NCI-H2227 (cell line): ENCODE data around the gene CCDC70.
A peak's percentile ranks its signal among the peaks of the same experiment; 100 is the strongest.

ENCODE experiments used
- DNase-seq: peaks from one replicate; lab custom pipeline; 2025; ENCODE audit not compliant: unreplicated experiment; lab: John Stamatoyannopoulos, UW

The CCDC70 gene

DNA sequence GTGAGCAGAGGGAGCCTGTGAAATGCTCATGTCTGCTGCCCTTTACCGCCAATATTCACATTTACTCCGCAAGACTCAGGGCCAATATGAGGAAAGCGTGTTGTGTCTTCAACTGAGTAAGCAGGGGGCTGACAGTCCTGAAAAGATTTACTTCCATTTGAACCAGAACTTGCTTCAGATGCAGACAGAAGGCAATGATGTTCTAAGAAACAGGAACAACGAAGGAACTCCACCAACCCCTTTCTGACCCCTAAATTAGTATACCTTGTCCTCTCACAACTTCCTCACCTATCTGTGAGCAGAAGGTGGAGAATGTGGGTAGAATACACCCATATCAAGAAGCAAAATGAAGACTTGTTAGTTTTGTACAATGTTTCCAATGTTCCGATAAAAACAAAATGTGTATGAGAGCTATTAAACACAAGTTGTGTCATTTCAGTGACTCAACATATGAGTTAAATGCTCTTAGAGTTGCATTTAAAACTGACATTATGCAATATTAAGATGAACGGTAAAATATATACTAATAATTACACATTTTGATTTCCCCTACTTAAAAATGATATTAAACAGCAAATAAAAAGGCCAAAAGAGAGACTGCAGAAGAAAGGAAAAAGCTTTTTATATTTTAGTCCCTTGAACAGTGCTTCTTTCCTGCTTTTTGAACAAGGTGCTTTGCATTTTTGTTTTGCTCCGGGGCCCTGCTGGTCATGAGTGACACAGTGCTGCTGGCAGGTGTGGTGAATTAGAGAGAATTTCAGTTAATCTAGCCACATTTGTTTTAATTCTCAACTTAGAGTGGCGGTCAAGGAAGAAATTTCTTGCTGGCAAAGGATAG, 32.8 kb upstream of the CCDC70 start:
- no peak for DNase-seq

DNA sequence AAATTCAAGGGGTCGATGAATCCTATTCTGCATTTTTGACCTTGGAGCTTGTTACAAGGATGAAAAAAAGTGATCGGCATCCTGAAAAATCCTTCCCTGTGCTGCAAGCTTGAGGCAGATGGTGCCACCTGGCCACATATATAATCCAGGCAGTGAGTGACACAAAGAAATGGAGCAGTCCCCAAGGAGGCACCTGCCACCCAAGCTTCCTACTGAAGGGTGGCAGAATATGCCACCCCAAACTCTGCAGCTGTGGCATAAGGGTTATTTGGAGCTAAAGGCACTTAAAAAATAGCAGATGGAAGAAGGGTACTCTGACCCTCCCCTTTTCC, 32.2 kb upstream of the CCDC70 start:
- no peak for DNase-seq

DNA sequence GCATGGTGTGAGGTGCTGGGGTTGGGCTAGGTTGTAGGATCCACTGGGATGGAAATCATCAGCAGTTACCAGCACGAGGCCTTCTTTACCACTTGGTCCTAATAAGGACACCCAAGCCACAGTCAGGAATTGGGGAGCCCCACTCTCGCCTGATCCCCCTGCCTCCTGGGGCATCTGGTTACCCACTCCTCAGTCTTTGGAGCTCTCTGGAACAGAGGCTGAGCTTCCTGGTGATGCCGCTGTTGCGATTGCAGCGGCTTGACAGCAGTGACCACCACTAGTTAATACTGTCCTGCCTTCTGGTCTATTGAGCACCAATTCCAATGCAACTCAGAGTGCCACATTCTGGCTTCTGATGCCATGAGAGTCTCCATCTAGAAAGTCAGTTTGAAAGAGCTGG, 30.2 kb upstream of the CCDC70 start:
- DNase-seq: no peak

DNA sequence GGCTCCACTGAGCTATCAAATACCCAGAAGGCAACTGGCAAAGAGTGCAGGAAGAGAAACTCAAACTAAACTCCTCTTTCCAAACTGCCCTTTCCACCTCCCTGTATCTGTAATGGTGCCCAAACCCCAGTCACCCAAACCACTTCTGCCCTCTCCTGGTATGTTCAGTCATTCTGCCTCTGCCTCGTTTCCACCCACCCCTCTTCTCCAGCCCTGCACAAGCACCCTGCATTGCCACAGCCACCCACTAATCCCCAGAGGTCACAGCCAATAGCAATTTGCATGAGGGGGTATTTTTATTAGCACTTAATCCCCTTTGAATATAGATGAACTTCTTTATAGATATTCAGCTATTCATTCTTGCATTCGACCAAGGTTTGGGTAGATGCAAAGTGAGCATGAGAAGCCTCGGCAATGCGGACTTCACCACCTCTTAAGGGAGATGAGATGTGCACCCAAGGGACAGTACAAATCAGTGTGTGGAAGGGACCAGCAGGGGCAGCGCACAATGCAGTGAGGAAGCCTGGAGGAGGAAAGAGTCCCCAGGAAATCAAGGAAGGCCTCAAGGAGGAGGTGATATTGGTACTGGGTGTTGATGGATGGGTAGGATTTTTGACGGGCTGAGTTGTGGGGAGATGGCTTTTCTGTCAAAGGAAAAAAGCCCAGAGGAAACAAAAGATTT, 29.2 kb upstream of the CCDC70 start:
- no peak for DNase-seq

DNA sequence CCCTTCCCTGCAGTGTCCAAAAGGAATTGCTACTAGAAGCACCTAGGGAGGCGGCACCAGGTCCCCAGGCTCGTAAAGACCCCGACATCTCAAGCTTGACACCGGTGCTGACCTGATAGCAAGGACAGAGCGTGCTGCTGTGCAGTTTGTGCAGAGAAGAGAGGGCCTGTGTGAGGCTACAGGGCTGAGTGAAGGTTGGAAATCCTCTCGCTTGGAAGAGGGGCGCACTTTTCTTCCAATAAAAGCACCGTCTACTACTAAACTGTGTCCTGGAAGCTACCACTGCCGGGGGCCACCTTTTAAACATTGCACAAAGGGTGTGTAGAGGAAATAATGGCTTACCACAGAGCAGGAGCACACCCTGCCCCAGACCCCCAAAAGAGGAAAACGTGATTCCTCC, 27.8 kb upstream of the CCDC70 start:
- DNase-seq: no peak

DNA sequence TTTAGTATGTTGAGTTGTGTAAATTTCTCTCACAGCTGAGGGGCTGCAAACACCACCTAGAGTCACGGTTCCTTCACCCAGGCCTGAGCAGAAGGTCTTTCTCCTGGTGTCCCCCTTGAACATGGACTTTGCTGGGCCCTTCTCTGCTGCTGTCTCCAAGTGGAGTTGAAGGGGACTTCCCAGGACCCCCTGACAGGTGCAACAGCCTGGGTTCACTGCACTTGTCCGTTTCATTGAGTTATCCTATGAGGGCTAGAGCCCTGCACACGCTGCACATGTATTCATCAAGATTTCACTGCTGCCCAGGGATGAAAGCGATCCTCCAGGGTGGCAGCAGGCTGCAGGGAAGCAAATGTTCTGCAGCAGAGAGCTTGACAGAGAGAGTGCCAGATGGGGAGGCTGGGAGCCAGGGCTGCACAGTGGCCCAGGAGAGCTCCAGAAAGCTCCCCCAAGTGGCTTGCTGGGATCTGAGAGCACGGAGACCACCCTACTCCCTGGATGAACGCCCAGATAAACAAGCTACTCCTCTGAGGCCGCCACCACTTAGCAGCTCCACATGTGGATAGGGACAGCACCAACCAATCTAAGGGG, 27.1 kb upstream of the CCDC70 start:
- DNase-seq: no peak

DNA sequence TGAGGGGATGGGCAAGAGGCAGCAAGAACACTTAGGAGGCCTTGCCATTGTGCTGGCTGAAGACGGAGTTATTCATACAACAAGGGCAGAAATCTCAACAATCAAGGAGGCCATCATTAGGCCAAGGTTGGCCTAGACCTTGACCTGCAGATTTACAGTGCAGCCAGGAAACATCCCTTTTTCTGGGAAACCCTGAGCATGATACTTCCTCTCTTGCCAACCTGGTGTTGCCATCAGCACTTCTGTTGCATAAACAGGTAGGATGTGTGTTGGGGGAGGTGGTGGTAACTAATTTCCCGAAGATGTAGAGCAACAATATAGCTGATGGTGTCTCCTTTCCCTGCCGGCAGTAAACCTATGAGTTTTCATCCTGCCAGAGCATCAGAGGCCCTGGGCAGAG, 24.8 kb upstream of the CCDC70 start:
- DNase-seq: no peak

DNA sequence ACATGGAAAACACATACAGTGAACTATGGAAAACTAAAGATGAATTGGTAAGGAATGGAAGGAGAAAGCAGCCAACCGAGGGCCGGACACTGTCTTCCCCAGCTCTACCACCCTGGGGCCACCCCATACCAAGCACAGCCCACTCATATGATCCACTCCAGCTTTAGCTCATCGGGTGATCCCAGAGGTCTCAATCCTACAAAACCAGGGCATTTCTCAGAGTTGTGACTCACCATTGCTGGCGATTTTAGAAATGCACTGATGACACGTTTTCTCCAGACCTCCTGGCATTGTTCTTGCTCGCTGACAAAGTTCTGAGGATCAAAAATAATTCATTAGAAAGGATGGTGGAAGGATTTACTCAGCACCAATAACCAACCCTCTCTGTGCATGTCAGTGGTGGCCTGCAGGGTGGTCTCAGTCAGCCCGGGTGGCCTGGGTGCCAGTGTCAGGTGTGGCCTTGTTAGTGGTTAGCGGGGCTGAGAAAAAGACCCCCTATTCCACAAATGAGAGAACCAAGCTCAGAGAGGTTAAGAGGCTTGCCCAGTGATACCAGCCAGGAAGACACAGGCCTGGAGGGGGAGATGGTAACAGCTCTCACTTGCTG, 23.4 kb upstream of the CCDC70 start:
- DNase-seq: no peak

DNA sequence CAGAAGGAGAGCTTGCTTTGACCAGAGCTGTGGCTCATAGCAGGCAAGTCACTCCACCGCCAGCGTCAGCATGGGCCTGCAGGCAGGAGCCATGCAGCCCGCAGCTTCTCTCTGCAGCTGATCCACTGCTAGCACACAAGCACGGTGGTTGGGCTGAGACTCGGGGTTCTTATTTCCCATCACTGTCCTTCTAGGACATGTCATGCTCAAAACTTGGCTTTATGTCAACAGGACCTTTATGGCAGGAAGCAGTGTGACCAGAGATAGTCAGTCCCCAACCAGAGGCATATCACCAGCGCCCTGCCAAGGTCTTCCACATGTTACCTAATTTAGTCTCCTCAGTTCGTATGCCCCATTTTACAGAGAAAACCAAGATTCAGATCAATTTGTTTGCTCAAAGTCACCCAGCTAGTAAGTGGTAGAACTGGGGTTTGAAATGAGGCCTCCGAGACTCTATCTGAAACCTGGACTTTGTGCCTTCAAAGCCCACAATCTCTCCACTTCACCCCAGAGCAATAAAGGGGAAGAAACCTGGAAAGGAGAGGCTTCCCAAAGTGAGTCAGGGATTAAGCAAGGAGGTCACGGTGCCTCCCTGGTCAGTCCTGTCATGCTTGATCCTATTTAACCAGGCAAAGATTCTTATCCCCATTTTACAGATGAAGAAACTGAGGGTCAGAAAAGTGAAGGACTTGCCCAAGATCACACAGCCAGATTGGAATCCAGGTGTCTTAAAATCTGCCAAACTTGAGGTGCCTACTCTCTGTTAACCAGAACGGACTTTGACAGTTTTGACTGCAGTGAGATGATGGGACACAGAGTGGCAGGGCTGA, 21.8 kb upstream of the CCDC70 start:
- DNase-seq: no peak

DNA sequence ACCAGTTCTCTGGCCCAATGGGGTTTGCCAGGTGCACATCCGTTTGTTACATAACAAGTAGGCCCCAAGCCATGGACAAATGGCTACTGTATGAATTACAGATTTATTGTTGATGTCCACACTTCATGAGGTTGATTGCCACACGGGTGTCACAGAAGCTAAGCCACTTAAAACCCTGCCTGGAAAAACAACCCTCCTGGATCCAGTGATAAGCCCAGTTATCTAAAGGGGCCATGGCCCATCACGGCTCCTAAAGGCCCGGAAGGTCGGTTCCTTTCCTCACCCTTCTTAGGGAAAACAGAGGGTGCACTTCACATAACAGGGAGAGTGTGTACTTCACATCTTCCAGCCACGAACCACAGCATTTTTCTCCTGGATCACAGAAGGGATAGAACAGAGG, 20.9 kb upstream of the CCDC70 start:
- DNase-seq: no peak

DNA sequence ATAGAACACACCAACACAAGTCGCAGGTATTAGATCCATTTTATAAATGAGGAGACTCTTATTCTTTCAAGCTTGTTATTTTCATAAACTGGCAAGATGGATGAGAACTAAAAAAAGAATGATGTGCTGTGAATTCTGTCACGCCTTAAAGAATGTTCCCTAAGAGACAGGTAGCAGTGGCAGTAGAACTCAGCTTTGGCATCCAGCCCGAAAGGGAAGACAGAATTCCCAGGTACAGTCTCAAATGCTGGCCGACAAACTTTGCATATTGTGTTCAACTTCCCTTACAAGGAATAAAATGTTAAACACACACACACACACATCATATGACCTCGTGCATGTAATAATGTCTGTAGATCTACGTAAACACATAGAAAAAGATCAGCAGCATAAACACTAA, 20.0 kb upstream of the CCDC70 start:
- DNase-seq: no peak

DNA sequence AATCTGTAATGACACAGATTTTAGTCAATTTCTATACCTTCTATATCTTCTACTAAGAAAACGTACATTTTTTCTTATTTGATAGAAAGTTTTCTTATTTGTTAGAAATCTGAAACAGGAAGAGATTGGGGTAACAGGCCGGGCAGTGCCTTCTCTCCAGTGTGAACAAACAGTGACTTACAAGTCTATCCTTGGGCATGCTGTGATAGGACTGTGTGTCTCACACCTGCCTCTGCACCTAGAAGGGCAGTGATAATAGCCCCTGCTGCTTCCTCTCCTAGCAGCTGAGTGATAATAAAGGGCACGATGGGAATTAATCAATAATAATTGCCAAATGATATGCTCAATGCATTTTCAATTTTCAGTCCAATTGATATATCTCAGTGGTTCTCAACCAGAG, 18.2 kb upstream of the CCDC70 start:
- no peak for DNase-seq

DNA sequence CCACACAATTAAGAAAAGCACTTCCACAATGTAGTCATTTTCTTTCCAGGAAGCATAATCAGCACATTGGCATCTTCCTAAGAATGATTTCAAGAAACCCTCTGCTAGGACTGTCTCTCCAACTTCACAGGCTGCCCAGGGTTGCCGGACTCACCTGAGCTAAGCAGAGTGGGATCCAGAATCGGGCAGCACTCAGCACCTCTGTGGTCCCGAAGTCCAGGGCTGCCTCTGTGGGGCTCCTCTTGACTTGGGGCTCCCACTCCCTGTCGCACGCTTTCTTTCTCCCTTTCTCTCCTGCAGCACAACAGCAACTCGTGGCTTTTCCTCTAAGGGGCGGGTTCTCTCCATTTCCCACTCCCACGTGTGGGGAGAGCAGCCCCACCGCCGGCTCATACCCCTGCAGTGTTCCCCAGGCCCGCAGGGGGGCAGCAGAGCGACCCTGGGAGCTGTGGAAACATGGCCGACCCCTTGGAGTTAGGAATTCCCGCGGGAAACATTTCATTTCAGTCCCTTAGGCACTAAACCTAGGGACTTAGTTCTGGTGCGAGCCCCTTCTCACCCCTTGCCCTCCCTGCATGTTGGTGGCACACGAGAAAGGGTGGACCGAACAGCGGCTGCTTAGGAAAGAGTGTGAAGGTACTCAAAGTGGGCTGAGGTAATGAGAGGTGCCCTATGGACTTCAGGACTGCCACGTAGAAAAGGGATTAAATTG, 16.8 kb upstream of the CCDC70 start, which contains the start of gene TMEM272:
Gene TMEM272 (minus strand): TSS at position 316 of the 712 bp plus-strand sequence. CDS start 6,647 bp downstream, outside the sequence.
- DNase-seq: peak; percentile 77

DNA sequence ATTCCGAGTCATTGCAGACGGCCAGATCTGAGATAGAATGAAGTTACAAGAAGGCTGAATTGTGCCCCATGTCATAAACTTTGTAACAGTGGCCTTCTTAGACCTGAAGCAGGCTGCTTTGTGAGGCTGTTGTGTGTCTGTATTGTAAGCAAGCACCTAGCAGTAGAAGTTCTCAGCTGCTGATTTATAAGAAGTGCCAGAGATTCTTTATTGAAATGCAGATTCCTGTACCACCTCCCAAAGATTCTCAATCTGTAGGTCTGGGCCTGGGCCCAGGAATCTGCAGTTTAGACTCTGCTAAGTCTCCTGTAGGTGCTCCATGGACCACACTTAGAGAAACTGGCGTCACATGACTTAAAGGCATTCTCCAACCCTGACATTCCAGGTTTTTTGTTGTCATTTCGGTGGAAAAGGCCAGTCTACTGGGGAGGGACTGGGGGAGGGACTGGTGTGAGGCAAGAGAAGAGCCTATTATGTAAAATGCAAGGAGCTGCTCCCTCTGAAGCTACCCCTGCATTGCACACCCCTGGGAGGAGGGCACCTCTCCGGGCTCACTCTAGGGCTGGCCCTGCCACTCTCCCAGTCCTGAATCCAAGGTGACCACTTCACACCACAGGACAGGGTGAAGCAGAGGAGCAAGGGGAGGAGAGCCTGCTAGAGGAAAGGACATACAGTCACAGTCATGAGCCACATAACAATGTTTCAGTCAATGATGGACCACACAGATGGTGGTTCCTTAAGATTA, 16.0 kb upstream of the CCDC70 start:
- DNase-seq: no peak

DNA sequence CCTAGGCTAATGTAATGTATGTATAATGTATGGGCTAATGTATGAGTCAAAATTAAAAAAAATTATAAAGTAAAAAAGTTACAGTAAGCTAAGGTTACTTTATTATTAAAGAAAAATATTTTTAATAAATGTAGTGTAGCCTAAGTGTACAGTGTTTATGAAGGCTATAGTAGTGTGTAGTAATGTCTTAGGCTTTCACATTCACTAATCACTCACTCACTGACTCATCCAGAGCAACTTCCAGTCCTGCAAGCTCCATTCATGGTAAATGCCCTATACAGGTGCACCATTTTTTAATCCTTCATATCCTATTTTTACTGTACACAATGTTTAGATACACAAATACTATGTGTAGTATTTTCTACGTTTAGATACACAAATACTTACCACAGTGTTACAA, 15.0 kb upstream of the CCDC70 start:
- no peak for DNase-seq

DNA sequence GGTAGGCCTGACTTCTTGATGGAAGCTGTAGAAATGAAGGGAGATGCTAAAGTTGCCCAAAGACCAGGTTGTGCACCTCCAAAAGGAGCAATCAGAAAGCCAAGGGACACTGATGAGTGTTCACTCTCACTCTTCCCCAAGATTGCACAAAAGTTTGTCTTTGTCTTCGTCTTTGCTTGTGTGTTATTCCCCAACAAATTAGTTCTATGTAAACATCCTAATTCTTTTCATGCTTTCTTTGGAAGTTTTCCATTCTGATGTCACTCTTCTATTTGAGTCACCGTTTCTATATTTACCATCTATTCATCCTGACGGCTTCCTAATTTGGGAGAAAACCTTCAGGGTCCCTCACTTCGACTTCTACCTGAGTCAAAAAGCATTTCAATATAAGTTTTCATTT, 13.1 kb upstream of the CCDC70 start:
- no peak for DNase-seq

DNA sequence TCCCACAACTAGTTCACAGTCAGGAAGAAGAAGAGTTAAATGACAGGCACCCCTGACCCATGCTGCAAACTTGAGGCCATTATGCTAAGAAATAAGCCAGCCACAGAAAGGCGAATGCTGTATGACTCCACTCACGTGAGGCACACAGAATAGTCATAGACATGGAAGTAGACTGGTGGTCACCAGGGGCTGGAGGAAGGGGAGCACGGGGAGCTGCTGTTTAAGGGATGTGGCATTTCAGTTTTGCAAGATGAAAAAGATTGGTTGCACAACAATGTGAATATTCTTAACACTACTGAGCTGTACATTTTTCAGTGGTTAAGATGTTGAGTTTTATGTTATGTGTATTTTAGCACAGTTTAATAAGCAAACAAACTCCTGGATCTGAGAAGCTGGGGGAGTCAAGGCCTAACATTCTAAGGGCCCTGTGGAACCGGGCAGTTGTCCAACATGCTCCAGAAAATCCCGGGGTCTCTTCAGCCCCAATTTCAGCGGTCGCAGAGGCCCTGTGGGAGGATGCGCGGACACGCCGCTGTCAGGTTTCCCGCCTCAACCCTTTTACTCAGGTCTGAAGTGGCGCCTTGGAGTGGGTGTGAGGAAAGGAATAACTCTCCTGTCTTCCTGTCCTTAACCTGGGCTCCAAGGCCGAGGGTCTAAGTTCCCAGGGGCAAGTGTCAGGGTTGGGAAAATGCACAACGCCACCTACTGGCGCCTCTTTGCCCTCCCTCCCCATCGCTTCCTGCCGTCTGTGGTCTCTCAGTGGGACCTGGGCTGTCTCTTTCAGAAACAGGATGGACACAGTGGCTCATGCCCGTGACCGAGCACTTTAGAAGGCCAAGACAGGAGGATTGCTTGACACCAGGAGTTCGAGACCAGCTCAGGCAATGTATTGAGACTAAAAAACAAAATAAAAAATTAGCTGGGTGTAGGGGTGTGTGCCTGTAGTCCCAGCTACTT, 12.3 kb upstream of the CCDC70 start:
- no peak for DNase-seq

DNA sequence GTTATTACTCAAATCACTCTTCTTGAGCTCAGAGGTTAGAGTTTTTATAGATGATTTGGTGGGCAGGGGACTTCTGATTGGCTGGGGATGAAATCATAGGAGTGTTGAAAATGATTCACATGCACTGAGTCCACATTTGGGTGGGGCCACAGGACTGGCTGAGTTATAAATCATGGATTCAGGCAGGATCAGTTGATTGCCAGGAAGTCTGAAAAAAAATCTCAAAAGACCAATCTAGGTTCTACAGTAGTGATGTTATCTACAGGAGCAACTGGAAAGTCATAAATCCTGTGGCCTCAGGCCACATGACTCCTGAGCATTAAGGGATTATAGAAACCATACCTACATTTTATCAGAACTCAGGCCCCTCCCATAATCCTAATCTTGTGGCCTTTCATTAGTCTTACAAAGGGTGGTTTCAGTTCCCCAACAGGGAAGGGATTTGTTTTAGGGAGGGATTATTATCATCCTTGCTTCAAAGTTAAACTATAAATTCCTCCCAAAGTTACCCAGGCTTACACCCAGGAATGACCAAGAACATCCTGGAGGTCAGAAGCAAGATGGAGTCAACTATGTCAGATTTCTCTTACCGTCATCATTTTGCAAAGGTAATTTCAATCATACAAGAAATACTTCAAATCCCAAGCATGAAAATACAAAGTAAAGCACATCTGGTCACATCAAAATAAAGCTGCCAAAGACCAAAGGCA, 5.6 kb upstream of the CCDC70 start:
- DNase-seq: no peak
